Breast epithelium (tissue), 3 donors: ENCODE results near the gene AGGF1.

ENCODE experiments used
- CTCF ChIP-seq, 3 donors: fragments of 450-650 bp; IDR thresholded peaks; one replicate each; pipeline ENCODE4 v1.5.1; 2016 to 2017; ENCODE audit warnings: antibody characterized with exemption in 3 of 3, mild to moderate bottlenecking in 3 of 3, moderate library complexity in 3 of 3
- POLR2A ChIP-seq: fragments of 450-650 bp; IDR thresholded peaks from one replicate; pipeline ENCODE4 v1.6.1; 2016; ENCODE audit warnings: antibody characterized with exemption, mild to moderate bottlenecking, moderate library complexity
- POLR2AphosphoS5 ChIP-seq, 3 donors: sonication (generic); formaldehyde crosslinking; IDR thresholded peaks; one replicate each; pipeline ENCODE4 v1.6.1; 2017; ENCODE audit warnings: antibody characterized with exemption in 3 of 3

GRCh38 chr5:76990899-76991459 lies 39.2 kb upstream of the AGGF1 start:
- TF ChIP-seq CTCF (IDR thresholded peaks at IDR 0.05) (no peak), POLR2A (no peak), POLR2AphosphoS5 (IDR thresholded peaks at IDR 0.05) (no peak)
